ENCODE results near the gene PRIMA1. TPM values are rescaled to one million over a fixed set of nuclear protein-coding genes. Genes with fewer than 3 reads are reported as not detected.

PRIMA1 gene
- total RNA-seq, 1 experiment from 2014 or later: not detected

DNA sequence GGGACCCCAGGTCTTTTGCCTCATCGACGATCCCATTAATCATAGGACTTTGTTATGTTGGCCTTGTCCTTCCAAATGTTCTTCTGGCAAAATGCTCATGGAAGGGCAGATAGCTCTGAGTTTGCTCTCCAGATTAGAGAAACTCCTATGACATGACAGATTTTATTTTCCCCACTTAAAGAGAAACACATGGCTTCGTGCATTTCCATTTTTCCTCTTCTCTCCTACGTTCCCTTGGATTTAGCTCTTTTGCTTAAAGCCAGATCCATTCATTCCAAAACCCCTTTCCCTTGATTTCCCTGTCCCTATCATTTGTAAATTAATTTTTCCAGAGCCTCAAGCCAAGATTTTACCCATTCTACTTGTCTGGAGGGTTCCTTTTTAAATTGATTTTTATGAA is 2.9 kb downstream of the PRIMA1 start:
- no peaks in the 10 kb centered on the region for H3K9me3 ChIP-seq (replicated peaks)
- no peak overlapping the region for H3K4me3 ChIP-seq
- no peak for DNase-seq
- H3K27me3 ChIP-seq: no peaks in the 10 kb centered on the region
- H3K27ac ChIP-seq: no peak overlapping the region
- no peaks in the 10 kb centered on the region for H3K36me3 ChIP-seq
- no peaks in the 10 kb centered on the region for H3K4me1 ChIP-seq

DNA sequence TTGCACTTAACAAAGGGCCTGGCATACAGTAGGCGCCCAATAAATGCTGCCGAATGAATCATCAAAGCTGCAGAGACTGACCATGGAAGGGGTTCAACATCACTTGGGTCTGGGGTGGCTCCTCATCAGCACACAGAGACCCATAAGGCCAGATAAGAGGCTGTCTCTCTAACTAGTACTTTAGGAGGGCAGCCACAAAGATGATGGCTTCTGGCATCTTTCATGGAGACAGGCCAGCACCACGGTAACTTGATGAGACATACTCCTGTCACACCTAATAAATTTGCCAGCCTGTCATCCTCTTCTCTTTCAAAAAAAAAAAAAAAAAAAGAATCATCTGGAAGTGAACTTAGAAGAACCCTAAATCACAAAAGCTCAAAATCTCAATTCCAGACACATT is 3.4 kb downstream of the PRIMA1 start:
- Histone ChIP-seq H3K4me3 (no peak overlapping the region), H3K27me3 (no peaks in the 10 kb centered on the region), H3K36me3 (no peaks in the 10 kb centered on the region), H3K9me3 (replicated peaks) (no peaks in the 10 kb centered on the region), H3K27ac (no peak overlapping the region), H3K4me1 (no peaks in the 10 kb centered on the region)
- no peak for DNase-seq

DNA sequence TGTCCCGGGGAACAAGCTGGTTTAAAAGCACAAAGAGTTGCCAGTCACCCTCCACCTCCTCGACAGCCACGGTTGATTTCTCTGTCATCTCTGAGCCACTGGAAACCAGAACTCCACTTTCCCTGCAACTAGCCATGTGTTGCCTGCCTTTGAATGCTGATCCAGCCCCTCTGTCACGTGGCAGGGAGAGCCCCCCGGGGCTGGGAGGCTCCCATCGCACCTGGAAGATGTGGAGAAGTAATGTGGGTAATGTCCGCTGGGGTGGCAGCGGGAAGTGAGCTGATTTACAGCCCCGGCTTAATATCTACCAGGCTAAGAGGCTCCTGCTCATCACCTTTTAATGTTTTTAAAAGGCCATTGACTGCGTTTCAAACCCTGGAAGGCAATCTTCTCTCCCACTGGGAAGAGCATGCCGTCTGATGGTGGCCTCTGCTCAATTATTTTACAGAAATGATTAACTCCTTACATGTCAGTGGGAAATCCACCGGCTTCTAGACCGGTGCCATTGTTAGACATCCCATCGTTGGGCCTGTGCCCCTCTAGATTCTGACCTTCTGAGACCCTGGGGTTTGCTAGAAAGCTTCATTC is 7.4 kb downstream of the PRIMA1 start:
- no peaks in the 10 kb centered on the region for H3K36me3 ChIP-seq
- no peak overlapping the region for H3K4me3 ChIP-seq
- H3K27me3 ChIP-seq: no peaks in the 10 kb centered on the region
- H3K9me3 ChIP-seq (replicated peaks): no peaks in the 10 kb centered on the region
- H3K4me1 ChIP-seq: no peaks in the 10 kb centered on the region
- DNase-seq: no peak
- H3K27ac ChIP-seq: no peak overlapping the region

DNA sequence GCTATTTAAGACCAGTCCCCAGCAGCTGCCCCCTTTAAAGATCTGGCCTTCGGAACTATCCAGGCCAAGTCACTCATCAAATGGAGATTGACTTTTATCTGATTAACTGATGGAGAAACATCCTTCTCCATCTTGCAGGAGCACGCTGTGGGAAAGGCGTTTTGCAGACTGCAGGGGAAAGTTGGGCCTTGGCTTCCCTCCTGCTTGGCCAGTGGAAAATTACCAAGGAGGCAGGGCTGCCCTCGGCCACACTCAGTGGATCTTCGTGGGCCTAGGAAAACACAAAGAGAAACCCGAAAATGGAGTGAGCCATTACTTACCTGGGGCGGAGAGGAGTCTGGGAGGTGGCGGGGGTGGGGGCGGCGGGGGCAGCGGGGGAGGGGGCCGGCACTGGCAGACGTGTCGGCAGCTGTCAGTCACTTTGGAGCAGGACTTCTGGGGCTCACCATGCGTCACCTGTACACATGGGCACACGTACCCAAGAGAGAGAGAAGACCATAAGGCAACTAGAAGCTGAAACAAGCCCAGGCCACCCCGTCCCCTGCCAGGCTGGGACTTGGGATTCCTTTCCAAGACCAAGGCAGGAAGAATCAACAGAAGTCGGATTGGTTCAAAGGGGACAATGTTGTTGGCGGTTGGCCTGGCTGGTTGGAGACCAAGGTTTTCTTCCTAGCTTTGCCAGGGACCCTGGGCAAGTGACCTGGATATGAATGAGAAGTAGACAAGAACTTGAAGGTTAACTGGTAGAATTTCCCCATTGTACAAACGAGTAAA is 9.2 kb downstream of the PRIMA1 start:
- no peak overlapping the region for H3K27ac ChIP-seq
- no peaks in the 10 kb centered on the region for H3K36me3 ChIP-seq
- no peaks in the 10 kb centered on the region for H3K4me1 ChIP-seq
- DNase-seq: no peak
- no peak overlapping the region for H3K4me3 ChIP-seq
- no peaks in the 10 kb centered on the region for H3K9me3 ChIP-seq (replicated peaks)
- H3K27me3 ChIP-seq: no peaks in the 10 kb centered on the region

DNA sequence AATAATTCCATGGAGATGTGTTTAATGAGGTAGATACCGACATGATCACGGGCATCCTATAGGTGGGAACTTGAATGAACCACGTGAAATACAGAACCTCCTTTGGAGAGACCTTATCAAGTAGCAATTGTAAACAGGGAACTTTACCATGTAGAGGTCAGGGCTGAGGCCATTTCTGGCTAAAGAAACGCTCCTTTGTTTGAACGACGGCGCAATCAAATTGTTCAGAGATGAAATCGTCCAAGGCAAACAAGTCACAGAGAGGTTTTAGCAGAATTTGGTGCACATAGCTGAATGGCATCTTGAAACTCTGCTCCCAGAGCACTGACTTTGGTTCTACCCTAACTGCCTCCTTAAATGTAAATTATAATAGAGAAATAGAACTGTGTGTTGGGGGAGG is 9.8 kb downstream of the PRIMA1 start:
- no peaks in the 10 kb centered on the region for H3K27me3 ChIP-seq
- no peak for DNase-seq
- no peaks in the 10 kb centered on the region for H3K9me3 ChIP-seq (replicated peaks)
- no peak overlapping the region for H3K27ac ChIP-seq
- H3K36me3 ChIP-seq: no peaks in the 10 kb centered on the region
- H3K4me3 ChIP-seq: no peak overlapping the region
- no peaks in the 10 kb centered on the region for H3K4me1 ChIP-seq

DNA sequence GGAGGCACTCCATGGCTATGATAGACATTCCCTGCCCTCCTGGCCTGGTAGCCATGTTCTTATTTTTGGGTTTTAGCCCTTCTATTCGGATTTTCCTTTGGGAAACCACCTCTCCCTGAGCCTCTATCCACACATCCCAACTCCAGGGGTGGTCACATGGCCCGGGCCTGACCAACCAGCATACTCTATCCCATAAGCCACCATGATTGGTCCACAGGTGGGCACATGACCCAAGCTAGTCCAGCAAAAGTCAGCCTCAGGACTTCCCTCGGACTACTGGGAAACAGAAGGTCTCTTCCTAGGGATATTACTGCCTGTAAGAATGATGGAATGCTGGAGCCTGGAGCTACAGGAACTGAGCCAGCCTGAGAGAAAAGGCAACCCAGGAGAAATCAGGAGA is 12.5 kb downstream of the PRIMA1 start:
- no peak overlapping the region for H3K27ac ChIP-seq
- H3K4me1 ChIP-seq: no peaks in the 10 kb centered on the region
- no peak overlapping the region for H3K4me3 ChIP-seq
- H3K27me3 ChIP-seq: no peaks in the 10 kb centered on the region
- H3K36me3 ChIP-seq: no peaks in the 10 kb centered on the region
- no peaks in the 10 kb centered on the region for H3K9me3 ChIP-seq (replicated peaks)
- no peak for DNase-seq

DNA sequence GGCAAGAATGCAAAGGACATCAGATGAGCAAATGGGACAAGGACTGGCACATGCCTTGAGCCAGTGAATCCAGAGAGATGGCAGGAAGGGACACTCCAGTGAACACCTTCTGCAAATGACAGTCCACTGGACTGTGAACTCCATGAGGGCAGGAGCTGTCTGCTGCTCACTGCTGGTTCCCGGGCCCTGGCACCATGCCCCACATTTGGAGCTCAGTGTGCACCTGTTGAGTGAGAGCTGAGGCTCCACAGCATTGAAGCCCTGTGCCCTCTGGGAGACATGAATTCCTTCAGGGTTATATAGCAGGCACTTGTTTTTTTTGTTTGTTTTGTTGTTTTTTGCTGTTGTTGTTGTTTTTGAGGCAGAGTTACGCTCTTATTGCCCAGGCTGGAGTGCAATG is 13.1 kb downstream of the PRIMA1 start:
- H3K27ac ChIP-seq: no peak overlapping the region
- DNase-seq: no peak
- H3K36me3 ChIP-seq: no peaks in the 10 kb centered on the region
- H3K27me3 ChIP-seq: no peaks in the 10 kb centered on the region
- no peak overlapping the region for H3K4me3 ChIP-seq
- H3K4me1 ChIP-seq: no peaks in the 10 kb centered on the region
- no peaks in the 10 kb centered on the region for H3K9me3 ChIP-seq (replicated peaks)

DNA sequence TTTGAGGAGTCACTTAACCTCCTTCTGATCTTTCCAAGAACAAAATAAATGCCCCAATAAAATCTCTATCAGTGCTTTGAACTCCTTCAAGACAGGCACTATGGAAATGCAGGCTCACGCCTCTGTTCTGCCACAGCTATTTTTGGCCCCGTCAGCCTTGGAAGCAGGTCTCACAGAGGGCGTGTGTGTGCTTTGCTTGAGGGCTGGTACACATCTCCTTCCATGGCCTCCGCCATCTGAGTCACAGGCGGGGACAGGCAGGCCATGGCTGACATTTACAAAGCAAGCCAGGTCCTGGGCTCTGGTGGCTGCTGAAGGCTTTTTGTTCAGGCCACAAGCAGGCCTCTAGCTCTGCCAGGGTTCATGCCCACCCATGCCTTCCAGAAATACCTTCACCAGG is 16.0 kb downstream of the PRIMA1 start:
- Histone ChIP-seq H3K9me3 (replicated peaks) (no peaks in the 10 kb centered on the region), H3K4me3 (no peak overlapping the region), H3K4me1 (no peaks in the 10 kb centered on the region), H3K27ac (no peak overlapping the region), H3K27me3 (no peaks in the 10 kb centered on the region), H3K36me3 (no peaks in the 10 kb centered on the region)
- DNase-seq: no peak

DNA sequence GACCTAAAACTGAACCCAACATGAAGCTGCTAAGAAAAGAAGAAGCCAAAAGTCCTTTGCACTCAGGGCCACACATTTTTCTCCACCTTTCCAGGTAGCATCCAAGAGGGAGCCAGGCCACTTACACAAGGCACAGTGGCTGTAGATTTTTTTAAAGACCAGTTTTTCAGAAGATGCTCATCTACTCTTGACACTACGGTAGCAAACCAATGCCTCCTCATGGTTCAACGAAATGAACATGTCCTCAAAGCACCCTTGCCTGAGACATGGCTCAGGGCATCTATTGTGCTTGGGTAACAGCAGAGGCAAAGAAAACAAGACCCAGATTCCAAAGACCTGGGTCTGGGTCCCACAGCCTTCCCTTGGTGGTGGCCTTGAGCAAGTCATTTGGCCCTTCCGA is 22.3 kb downstream of the PRIMA1 start:
- no peak for DNase-seq
- H3K27me3 ChIP-seq: 0 out of 2 replicates have a peak, but pooled peaks cover 4% of the 10 kb centered on the region
- no peaks in the 10 kb centered on the region for H3K9me3 ChIP-seq (replicated peaks)
- no peaks in the 10 kb centered on the region for H3K36me3 ChIP-seq
- no peak overlapping the region for H3K4me3 ChIP-seq
- H3K27ac ChIP-seq: no peak overlapping the region
- H3K4me1 ChIP-seq: no peaks in the 10 kb centered on the region

DNA sequence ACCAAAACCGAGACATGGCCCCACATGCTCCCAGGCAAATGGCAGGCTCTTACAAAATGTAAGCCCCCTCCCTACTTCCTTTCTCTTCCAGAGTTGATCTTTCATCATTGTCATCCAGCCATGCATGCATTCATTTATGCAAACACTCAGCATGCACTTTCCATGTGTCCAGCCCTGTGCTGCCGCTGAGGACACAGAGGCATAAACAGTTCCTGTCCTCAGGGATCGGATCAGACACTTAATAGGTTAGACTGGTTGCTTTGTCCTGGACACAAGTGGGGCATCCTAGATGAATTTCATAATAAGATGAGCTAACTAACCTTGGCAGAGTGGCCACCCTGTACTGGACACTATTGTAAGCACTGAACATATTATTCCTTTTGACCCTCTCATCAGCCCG is 23.1 kb downstream of the PRIMA1 start:
- H3K9me3 ChIP-seq (replicated peaks): no peaks in the 10 kb centered on the region
- H3K4me3 ChIP-seq: no peak overlapping the region
- no peaks in the 10 kb centered on the region for H3K36me3 ChIP-seq
- H3K27me3 ChIP-seq: 0 out of 2 replicates have a peak, but pooled peaks cover 4% of the 10 kb centered on the region
- no peak for DNase-seq
- H3K4me1 ChIP-seq: no peaks in the 10 kb centered on the region
- H3K27ac ChIP-seq: no peak overlapping the region

DNA sequence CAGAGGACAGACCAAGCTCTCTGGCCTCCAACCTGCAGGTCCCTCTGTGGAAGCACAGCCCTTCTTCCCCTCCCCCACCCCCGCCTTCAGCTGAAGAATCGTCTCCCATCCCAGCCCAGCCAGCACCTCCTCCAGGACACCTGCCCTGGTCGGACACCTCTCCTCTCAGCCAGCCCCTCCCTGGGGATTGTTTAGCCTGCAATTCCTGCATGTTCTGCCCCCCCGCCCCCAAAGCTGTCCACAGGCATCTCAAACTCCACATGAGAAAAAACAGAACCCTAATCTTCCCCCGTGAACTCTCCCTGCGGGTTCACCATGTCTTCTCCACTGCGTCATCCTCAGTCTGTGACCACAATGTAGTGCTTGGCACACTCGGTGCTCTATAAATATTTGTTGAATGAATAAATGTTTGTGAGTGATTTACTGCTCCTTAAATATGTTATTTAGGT is 24.1 kb downstream of the PRIMA1 start:
- Histone ChIP-seq H3K27me3 (0 out of 2 replicates have a peak, but pooled peaks cover 4% of the 10 kb centered on the region), H3K4me1 (no peaks in the 10 kb centered on the region), H3K4me3 (no peak overlapping the region), H3K9me3 (replicated peaks) (no peaks in the 10 kb centered on the region), H3K36me3 (no peaks in the 10 kb centered on the region), H3K27ac (no peak overlapping the region)
- no peak for DNase-seq

DNA sequence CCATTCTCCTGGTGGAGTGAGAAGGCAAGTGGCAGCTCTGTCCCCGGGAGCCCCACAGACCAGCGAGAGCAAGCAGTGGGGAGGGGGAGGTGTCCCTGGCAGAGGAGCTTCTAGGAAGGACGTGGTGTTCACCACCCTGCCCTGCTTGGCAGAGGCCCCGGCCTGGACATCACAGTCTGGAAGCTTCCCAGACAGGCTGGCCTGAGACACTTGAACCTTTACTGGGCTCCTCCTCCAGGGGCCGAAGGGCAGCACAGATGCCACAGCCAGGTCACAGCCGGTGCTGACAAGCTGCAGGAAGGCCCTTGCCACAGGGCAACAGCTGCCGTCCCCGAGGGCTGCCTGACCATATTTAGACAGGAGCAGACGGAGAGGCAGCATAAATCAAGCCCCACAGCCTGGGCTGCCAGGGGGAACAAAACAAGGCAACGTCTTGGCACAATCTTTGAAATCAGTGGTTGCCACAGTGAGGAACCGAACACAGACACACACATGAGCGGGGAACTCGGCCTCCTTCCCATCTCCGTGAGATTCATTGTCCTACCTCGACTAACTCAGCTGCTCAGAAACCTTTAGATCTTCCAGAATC is 28.5 kb downstream of the PRIMA1 start:
- peak; percentile 41 to 43 for DNase-seq
- no peak overlapping the region for H3K27ac ChIP-seq

DNA sequence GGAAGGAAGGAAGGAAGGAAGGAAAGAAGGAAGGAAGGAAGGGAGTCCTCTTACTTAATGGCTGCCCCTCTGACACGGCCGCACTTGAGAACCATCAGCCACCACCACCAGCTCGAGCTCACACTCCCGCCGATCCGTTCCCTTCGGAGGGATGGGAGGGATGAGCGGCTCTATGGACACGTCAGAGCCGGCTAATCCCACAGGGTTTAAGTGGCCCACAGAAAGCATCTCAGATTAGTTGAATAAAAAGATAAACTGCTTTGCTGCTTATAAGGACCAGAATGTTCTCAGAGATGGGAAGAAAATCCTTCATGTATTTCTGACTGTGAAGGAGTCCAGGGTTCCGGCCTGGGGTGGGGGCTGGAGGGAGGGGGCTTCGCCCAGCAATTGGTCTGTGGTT is 31.1 kb downstream of the PRIMA1 start:
- Histone ChIP-seq H3K27ac (no peak overlapping the region), H3K4me3 (no peak overlapping the region), H3K4me1 (no peaks in the 10 kb centered on the region), H3K9me3 (replicated peaks) (no peaks in the 10 kb centered on the region), H3K27me3 (no peaks in the 10 kb centered on the region), H3K36me3 (no peaks in the 10 kb centered on the region)
- no peak for DNase-seq

More for the DNA sequence above, 28.5 kb downstream of the PRIMA1 start:
- Histone ChIP-seq H3K9me3 (replicated peaks) (no peaks in the 10 kb centered on the region), H3K4me3 (no peak overlapping the region), H3K36me3 (no peaks in the 10 kb centered on the region), H3K4me1 (no peaks in the 10 kb centered on the region), H3K27me3 (no peaks in the 10 kb centered on the region)

DNA sequence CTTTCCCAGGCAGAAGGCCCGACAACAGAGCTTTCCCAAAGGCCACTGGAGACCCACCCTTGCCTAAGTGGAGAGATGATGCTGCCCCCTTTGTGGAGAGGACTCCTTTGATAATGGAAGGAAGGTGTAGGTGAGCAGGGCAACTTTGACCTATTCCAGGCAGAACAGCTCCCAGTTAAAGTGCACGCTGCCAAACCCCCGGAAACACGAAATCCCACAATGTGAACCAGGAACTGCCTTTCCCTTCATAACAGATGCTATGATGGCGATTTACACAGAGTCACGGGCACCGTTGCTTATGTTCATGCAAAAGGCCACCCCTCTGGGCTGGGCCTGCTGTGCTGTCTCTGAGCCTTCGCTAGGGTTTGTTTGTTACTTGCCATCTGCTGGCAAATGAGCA is 34.6 kb downstream of the PRIMA1 start:
- Histone ChIP-seq H3K27ac (no peak overlapping the region), H3K4me3 (no peak overlapping the region), H3K27me3 (no peaks in the 10 kb centered on the region), H3K9me3 (replicated peaks) (no peaks in the 10 kb centered on the region), H3K36me3 (no peaks in the 10 kb centered on the region), H3K4me1 (no peaks in the 10 kb centered on the region)
- DNase-seq: no peak

DNA sequence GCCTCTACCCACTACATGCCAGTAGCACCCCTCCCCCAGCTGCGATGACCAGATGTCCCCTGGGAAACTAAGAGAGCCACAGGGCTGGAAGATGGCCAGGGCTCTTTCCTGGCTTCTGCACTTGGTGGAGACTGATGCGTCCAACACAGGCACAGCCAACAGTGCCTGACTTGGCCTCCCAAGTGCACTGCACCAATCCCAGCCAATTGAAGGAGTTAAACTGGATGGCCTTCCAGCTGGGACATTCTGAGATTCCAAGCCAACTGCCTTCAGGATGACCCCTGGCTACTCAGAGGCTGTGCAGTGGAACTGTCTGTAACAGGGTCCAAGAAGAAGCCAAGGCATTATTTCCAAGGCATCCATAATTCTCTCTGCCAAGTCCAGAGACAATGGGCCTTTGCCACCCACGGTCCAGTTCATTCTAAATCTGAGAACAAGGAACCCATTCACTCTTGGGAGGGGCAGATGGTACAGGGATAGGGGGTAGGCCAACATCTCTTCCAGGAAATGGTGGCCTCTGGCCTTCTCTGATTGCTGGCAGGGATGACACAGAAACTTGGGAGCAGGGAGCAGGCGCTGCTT is 35.2 kb downstream of the PRIMA1 start:
- no peaks in the 10 kb centered on the region for H3K9me3 ChIP-seq (replicated peaks)
- H3K36me3 ChIP-seq: no peaks in the 10 kb centered on the region
- H3K27ac ChIP-seq: no peak overlapping the region
- DNase-seq: no peak
- H3K4me3 ChIP-seq: no peak overlapping the region
- no peaks in the 10 kb centered on the region for H3K4me1 ChIP-seq
- no peaks in the 10 kb centered on the region for H3K27me3 ChIP-seq

All from SJCRH30 (cell line).